ENCODE data around the gene STK16.
"Not testable (repeated sequence)": the region's sequence is repeated elsewhere in the genome, so short reads cannot be mapped to it uniquely, and the experiment has no call there.

The STK16 gene

GRCh38 chr2:219246559-219246958 is 1.3 kb downstream of the STK16 start:
- DNase-seq, result no peak

- DNase-seq, result no peak
These were observed 2.7 kb downstream of the STK16 start for GRCh38 chr2:219247678-219248642.

DNA sequence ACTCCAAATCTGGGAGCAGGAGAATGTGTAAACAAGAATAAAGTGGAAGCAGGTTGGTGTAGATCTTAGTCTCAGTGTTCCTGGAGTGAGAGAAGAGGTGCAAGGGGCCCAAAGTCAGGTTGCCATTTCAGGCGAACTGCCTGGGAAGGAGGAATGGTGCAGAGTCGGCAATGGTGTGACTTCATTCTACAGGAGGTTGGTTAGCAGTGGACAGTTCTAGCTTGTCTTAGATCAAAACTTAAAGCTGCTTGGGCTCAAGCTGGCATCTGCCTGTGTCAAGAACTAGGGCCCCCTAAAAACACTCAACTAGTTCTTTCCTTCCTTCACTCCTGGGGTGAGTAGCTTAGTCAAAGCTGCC is 3.5 kb downstream of the STK16 start:
- DNase-seq, result no peak

DNA sequence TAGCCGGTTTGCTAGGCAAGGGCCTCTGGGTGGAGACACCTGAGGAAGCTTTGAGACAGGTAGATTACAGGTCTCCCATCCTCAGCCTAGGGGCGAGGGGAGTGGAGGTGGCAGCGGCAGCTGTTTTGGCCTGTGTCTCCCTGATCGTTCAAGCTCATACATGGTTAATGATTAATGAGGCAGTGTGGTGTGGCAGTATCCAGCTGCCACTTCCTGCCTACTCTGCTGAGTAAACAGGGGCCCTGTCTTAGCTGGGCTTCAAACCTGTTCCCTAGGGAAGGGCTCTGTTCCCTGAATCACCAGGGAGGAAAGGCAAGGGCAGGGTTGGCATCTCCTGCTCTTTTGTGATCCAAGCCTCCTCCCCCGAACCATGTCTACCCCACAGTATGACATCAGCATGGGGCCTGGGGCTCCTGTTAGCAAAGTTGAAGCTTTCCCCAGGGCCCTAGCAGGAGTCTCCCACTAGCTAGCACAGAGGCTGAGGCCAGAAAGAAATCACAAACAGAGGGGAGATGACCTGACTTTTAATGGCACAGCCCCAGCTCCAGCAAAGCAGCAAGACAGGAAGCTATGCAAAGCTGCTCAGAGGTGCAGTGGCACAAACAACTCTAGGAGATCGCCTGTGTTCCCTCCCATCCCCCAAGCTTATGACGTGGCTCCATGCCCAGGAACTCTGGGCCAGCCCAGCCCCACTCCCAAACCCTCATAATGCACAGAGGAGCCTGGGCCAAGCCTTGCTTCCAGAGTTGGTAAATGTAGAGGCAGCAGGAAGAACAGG is 4.1 kb downstream of the STK16 start:
- peak; percentile 84 for DNase-seq

DNA sequence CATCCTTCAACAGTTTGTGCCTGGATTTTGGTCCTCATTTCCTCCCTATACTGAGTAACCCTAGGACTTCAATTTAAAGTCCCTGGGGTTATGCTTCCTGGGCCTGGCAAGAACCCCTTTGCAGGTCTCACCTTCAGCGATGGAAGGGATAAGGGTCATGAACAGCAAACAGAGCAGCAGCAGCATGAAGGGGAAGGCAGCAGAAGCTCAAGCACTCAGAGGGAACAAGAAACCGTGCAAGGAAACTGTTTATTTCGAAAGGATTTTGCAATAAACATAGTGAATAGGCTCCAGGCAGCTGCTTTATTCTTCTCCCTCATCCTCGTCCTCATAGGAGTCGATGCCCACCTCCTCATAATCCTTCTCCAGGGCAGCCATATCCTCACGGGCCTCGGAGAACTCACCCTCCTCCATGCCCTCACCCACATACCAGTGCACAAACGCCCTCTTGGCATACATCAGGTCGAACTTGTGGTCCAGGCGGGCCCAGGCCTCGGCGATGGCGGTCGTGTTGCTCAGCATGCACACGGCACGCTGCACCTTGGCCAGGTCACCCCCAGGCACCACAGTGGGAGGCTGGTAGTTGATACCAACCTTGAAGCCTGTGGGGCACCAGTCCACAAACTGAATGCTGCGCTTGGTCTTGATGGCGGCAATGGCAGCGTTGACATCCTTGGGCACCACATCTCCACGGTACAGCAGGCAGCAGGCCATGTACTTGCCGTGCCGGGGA is 4.9 kb downstream of the STK16 start:
- DNase-seq, result no peak

GRCh38 chr2:219251656-219252055 is 6.4 kb downstream of the STK16 start:
- DNase-seq, result no peak

- peak; percentile 76 for DNase-seq
These were observed 6.8 kb downstream of the STK16 start for GRCh38 chr2:219252084-219252483.

- DNase-seq, result no peak
These were observed 7.3 kb downstream of the STK16 start for GRCh38 chr2:219252570-219252899.

DNA sequence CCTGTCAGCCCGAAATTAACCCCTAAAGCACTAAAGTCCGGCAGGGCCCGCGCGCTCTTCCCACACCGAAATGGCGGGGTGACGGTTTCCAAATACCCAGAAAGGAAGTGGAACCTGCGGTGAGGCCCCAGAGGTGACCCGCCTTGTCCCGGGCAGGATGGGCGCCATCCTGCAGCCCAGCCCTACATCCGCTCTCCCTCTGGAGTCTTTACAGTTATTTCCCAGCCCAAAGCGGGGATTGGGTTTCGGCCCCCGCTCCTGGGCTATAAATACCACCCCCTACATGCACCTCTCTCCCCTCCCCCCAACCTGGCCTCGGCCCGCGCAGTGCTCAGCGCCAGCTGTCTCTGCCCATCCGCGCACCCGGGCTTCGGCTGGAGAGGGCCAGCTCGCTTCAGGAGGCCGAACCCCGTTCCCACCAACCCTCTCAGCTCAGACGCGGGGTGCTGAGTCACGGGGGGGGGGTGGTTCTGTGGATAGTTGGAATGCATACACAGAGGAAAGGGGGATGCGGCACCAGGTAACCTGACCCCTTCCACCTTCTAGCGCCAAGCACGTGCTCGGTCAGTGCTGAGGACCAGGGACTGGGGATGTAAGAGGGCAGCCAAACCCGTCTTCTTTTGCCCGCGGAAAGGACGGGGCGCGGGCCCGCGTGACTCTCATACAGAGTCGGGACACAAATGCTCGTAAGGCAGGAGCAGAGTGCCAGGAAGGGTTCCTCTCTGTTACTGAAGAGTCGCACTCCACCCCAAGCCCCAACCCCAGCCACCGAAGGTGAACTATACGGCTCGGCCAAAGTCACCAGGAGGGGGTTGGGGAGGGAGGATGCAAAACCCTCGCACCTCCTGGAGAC is 7.8 kb downstream of the STK16 start, which contains the start of gene TUBA4B:
TSS of gene TUBA4B (plus strand) at position 344 of the 853 bp plus-strand sequence. CDS start at position 509, 165 bp downstream.
- peak; percentile 16 for DNase-seq

DNA sequence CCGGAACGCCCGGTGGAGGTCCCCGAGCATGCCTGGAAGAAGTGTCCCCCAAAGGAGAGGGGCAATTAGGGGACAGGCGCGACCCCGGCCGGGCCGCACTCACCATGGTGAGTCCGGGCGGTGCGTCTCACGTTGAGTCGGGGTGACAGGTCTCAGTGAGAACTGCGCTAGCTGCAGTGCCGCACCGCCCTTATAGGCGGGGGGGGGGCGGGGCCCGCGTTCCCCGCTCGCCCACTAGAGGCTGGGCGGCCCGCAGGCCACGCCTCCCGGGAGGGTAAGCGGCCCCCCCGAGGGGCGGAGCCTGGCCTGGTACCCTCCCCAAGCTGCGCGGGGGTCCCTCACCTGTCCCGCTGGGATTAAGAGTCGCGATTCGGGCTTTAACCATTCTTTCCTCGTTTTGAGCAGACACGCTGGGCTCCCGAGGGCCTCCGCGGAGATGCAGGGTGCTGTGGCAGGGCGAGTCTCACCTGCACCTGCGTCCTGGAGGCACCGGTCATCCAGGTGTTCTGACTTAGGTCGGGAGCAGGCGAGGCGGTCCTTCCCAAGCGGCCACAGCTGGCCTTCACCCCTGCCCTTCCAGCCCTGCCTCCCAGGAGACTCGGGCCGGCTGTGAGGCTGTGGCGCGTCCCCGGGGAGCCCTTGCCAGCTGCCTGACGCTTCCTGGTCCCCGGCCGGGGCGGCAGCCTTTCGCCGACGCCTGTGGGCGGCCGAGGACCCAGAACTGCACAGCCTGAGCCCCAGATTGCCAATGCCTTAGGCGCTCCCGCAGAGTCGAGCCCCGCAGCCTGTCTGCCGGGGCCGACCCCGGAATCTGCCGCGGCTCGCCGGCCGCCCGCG is 8.7 kb downstream of the STK16 start, which contains the start of gene TUBA4A:
TSS of gene TUBA4A (minus strand) at position 166 of the 837 bp plus-strand sequence. CDS start at position 106, 60 bp downstream.
- peak; percentile 79 for DNase-seq

GRCh38 chr2:219254590-219255201 is 9.4 kb downstream of the STK16 start:
- no peak for DNase-seq

- not testable (repeated sequence) for DNase-seq
These were observed 13.7 kb downstream of the STK16 start for GRCh38 chr2:219258942-219259341.

DNA sequence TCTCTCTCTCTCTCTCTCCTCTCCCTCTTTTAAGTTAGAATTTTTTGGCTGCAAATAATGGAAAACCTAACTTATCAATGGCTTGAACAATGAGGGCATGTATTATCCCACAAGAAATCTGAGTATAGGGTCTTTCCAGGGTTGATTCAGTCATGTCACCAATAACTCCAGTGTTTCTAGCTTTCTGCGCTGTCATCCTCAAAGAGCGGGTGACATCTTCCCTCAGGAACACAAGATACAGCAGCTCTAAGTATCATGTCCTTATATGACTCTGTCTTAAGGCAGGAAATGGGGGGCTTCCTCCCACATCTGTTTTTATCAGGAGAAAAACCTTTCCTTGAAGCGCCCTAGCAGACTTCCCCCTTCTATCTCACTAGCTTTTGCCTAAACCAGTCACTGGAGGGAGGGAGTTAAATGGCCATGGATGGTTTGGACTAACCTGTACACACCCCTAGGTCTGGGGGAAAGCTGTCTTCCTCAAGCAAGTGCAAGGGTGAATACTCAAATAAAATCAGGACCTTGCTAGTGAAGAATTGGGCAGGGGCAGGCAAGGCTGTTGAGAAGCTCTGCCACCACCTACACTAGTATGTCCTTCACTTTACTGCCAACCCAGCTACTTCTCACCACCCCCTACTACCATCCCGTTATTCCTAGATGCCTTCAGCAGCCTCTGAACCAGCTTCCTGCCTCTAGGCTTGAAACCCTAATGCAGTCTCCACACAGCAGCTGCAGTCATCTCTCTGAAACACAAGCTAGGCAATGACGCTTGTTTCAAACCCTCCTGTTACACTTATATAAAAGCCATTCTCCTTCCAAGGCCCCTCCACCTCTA is 16.0 kb downstream of the STK16 start:
- no peak for DNase-seq

DNA sequence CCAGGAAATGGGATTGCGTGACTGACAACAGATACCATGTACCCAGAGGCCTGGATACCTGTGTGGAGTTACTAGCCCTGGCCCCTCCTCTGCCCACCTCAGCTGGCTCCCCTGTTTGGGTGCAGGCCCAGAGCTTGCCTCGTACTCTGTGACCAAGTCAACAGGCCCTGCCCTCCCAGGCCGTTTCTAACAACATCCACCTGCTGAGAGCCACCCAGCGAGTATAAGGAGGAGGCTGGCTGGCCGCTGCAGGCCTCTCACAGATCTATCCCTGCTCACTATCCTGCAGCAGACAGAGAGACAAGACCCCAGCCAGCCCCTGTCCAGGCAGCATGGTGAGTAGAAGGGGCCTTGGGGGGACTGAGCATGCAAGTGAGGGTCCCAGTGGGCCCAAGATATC is 21.0 kb downstream of the STK16 start:
- DNase-seq, result no peak

DNA sequence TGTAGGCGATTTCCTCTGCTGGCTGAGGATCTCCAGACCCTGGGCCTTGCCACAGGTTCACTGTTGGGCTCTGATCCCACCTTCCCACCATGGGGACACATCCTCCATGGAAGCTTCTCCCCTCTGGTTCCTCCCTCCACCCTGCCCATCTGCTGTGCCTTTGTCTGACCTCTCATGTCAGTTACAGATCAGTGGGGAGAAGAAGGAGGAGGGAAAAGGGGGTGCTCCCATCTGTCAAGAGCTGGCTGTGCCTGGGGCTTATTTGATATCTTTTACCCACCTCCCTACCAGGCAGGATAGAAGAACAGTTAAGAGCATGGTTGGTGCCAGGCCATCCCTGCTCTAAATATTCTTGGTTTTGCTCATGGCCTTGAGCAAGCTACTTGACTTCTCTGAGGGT is 21.6 kb downstream of the STK16 start:
- no peak for DNase-seq

DNA sequence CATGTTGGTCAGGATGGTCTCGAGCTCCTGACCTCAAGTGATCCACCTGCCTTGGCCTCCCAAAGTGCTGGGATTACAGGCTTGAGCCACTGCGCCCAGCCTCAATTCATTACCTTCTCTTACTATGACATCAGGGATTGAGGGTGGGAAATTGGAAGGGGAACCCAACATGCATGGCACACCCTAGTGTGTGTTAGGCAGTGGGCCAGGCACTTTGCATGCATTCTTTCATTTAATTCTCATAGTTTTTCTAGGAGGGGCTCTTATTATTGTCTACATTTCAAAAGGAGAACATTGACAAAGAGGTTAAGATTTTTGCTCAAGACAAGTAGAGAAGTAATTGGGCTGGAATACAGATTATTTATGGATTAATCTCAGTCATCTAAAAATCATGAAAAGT is 23.0 kb downstream of the STK16 start:
- no peak for DNase-seq

DNA sequence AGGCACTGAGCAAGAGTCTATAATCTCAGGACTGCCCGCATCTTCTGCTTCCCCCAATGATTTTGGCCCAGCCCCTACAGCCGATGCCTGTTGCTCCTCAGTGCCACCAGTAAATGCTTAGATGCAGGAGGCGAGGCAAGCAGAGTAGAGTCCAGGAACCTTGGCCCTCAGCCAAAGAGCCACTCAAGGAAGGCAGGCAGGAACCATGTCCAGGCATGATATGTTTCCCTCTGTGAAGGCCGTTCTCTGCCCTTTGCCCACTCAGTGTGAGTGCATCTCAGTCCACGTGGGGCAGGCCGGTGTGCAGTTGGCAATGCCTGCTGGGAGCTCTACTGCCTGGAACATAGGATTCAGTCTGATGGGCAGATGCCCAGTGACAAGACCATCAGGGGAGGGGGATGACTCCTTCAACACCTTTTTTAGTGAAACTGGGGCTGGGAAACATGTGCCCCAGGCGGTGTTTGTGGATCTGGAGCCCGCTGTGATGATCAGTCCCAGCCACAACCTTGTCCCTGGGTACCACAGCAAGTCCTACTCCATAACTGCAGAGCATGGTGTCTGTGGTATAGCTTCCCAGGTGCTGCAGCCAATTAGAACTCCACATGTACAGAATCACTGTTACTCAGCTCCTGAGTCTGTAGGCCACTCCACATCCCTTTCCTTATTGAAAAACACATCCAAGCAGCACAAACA is 24.2 kb downstream of the STK16 start:
- DNase-seq, result peak; percentile 43

DNA sequence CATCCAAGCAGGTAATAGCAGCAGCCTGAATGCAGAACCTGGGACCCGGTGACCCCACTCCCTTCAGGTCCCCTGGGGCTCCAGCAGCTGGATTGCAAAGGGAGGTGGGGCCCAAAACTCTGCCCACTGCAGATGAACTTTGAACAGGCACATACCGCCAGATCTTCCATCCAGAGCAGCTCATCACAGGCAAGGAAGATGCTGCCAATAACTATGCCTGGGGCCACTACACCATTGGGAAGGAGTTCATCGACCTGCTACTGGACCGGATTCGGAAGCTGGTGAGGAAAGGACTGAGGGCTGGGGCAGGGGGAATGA is 24.7 kb downstream of the STK16 start:
- DNase-seq, result no peak

- no peak for DNase-seq
These were observed 25.7 kb downstream of the STK16 start for GRCh38 chr2:219271021-219271420.

All from COR-L47 (cell line).